ENCODE measurements around the gene FLNA.

The FLNA gene, protein sequence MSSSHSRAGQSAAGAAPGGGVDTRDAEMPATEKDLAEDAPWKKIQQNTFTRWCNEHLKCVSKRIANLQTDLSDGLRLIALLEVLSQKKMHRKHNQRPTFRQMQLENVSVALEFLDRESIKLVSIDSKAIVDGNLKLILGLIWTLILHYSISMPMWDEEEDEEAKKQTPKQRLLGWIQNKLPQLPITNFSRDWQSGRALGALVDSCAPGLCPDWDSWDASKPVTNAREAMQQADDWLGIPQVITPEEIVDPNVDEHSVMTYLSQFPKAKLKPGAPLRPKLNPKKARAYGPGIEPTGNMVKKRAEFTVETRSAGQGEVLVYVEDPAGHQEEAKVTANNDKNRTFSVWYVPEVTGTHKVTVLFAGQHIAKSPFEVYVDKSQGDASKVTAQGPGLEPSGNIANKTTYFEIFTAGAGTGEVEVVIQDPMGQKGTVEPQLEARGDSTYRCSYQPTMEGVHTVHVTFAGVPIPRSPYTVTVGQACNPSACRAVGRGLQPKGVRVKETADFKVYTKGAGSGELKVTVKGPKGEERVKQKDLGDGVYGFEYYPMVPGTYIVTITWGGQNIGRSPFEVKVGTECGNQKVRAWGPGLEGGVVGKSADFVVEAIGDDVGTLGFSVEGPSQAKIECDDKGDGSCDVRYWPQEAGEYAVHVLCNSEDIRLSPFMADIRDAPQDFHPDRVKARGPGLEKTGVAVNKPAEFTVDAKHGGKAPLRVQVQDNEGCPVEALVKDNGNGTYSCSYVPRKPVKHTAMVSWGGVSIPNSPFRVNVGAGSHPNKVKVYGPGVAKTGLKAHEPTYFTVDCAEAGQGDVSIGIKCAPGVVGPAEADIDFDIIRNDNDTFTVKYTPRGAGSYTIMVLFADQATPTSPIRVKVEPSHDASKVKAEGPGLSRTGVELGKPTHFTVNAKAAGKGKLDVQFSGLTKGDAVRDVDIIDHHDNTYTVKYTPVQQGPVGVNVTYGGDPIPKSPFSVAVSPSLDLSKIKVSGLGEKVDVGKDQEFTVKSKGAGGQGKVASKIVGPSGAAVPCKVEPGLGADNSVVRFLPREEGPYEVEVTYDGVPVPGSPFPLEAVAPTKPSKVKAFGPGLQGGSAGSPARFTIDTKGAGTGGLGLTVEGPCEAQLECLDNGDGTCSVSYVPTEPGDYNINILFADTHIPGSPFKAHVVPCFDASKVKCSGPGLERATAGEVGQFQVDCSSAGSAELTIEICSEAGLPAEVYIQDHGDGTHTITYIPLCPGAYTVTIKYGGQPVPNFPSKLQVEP (N-terminal part only)

DNA sequence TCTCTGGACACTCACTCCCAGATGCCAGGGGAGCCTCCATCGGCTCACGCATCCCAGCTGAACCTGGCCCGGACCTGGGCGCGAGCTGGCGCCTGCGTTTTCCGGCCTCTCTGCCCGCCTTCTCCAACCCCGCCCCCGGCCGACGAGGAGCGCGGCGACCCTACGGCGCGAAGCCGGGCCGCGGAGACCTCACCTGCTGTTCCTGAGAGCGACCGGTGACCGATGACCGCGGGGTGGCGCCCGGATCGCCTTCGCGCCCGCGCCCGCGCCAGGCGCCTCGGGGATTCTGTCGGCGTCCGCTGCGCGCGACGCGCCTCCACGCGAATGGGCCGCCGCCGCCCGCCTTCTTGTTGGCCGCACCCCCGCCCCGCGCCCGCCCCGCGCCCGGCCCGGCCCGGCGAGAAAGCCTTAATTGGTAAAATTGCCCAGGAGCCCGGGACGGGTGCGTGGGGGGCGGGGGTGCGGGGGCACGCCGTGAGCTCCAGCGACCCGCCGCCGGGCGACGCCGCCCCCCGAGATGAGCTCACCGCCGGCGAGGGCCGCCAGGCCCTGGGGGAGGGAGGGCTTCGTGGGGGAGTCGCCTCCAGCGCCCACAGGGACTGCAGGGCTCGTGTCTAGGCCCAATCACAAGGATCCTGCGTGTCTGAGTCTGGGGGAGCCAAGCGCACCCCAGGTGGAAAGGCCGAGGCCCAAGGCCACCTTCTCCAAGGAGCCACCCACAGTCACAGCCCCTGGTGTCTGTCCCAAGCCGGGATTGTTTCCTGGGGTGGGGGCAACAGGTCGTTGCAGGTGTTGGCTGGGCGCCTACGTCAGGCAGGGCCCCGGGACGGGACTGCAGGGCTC, at the start of gene FLNA:
TSS of gene FLNA (minus strand) at position 322 of the 843 bp plus-strand sequence. CDS start 3,389 bp downstream, outside the sequence.
- Histone ChIP-seq H3K4me1 (ENCODE audit: control insufficient read depth, insufficient read depth, low read length) (peaks cover 13% of the 10 kb centered on the region), H3K9me3 (ENCODE audit: control insufficient read depth, low read length) (no peaks in the 10 kb centered on the region), H3K9ac (ENCODE audit: low read length) (peak within 1 kb of the TSS; percentile 71), H3K4me3 (ENCODE audit: low read length) (peak within 1 kb of the TSS; percentile 73), H3K36me3 (ENCODE audit: control insufficient read depth, insufficient read depth, low read length, severe bottlenecking) (no peaks in the 10 kb centered on the region), H3K27me3 (replicated peaks; ENCODE audit: control insufficient read depth, insufficient read depth, low read length) (no peaks in the 10 kb centered on the region)
- DNase-seq (ENCODE audit: low read depth): peak; percentile 59

DNA sequence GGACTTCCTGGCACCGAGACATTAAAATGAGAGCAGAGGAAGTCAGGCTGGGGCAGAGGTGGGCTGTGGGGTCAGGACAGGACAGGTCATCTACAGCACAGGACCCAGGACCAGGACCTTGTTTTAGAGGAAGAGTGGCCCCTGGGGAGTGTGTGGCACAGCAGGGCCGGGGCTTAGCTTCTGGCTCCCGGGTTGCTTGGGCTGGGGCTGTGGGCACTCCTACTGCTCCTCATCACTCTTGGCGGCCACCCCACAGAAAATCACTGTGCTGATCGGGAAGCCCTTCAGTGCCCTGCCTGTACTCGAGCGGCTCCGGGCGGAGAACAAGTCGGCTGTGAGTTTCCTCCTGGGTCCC, 45.9 kb upstream of the FLNA start:
- H3K36me3 ChIP-seq (ENCODE audit: control insufficient read depth, insufficient read depth, low read length, severe bottlenecking): peaks cover 2% of the 10 kb centered on the region
- H3K9ac ChIP-seq (ENCODE audit: low read length): no peak overlapping the region
- H3K4me1 ChIP-seq (ENCODE audit: control insufficient read depth, insufficient read depth, low read length): no peaks in the 10 kb centered on the region
- no peaks in the 10 kb centered on the region for H3K9me3 ChIP-seq (ENCODE audit: control insufficient read depth, low read length)
- DNase-seq (ENCODE audit: low read depth): no peak
- peaks cover 4% of the 10 kb centered on the region for H3K27me3 ChIP-seq (replicated peaks; ENCODE audit: control insufficient read depth, insufficient read depth, low read length)
- no peak overlapping the region for H3K4me3 ChIP-seq (ENCODE audit: low read length)

DNA sequence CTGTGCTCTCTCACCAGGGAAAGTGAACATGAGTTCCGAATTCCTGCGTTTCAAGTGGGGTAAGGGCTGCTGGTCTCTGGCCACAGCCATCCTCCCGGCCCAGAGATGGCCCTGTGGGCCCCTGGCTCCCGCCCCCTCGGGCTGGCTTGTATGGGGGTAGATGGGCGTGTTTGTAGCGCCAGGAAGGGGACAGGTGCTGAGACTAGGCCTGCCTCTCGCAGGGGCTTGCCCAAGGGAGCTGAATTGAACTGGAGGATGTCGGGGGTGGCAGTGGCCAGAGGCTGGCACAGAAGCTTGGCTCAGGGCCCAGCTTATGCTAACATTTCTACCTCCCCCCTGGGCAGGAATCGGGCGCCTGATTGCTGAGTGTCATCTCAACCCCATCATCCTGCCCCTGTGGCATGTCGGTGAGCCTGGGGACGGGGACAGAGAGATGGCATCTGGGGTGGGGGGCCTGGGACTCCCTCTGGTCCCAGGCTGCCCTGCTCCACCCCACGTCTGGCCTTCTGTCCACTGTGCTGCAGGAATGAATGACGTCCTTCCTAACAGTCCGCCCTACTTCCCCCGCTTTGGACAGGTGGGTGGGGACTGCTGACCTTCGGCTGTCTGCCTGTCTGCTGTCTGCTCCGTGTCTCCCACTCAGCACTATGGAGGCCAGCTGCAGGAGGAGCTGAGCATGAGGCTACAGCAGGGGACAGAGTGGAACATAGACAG, 45.4 kb upstream of the FLNA start:
- H3K36me3 ChIP-seq (ENCODE audit: control insufficient read depth, insufficient read depth, low read length, severe bottlenecking): peaks cover 2% of the 10 kb centered on the region

DNA sequence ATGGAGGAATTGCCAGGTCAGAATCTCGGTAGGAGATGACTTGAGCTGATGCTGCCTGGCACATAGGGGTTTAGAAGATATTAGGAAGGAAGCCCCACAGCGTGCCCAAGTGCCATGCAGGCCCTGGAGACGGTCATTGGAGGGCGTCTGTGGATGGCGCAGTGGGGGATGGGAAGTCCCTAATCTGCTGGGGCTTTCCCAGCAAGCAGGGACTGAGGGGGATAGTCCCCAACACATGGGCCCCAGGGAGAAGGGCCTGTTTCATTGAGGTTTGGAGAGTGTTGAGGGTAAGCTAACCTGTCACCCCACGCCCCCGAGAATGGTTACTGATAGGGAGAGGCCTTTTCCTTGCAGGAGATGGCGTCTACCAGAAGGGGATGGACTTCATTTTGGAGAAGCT, 44.8 kb upstream of the FLNA start:
- Histone ChIP-seq H3K27me3 (replicated peaks; ENCODE audit: control insufficient read depth, insufficient read depth, low read length) (peaks cover 4% of the 10 kb centered on the region), H3K4me1 (ENCODE audit: control insufficient read depth, insufficient read depth, low read length) (no peaks in the 10 kb centered on the region), H3K9ac (ENCODE audit: low read length) (no peak overlapping the region), H3K36me3 (ENCODE audit: control insufficient read depth, insufficient read depth, low read length, severe bottlenecking) (peaks cover 2% of the 10 kb centered on the region), H3K9me3 (ENCODE audit: control insufficient read depth, low read length) (no peaks in the 10 kb centered on the region), H3K4me3 (ENCODE audit: low read length) (no peak overlapping the region)
- no peak for DNase-seq (ENCODE audit: low read depth)

More for the DNA sequence above, 45.4 kb upstream of the FLNA start:
- DNase-seq (ENCODE audit: low read depth): no peak
- peaks cover 4% of the 10 kb centered on the region for H3K27me3 ChIP-seq (replicated peaks; ENCODE audit: control insufficient read depth, insufficient read depth, low read length)
- H3K4me3 ChIP-seq (ENCODE audit: low read length): no peak overlapping the region
- no peaks in the 10 kb centered on the region for H3K9me3 ChIP-seq (ENCODE audit: control insufficient read depth, low read length)
- no peaks in the 10 kb centered on the region for H3K4me1 ChIP-seq (ENCODE audit: control insufficient read depth, insufficient read depth, low read length)
- no peak overlapping the region for H3K9ac ChIP-seq (ENCODE audit: low read length)

DNA sequence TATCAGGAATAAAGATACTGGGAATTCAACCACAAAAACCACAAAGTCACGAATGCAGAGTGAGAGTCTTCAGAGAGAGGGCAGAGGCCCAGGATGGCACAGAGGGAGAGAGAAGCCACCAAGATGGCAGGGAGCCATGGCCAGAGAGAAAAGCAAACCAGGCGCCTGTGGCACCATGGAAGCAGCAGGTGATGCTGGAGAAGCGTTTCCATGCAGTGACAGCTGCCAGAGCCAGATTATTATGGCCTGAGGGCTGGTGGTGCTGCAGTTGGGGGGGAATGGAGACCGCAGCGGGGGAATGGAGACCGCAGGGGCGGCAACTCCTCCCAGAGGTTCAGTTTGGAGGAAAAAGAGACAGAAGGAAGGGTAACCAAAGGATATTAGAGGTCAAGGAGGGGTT, 42.7 kb upstream of the FLNA start:
- Histone ChIP-seq H3K4me1 (ENCODE audit: control insufficient read depth, insufficient read depth, low read length) (peaks cover 5% of the 10 kb centered on the region), H3K4me3 (ENCODE audit: low read length) (no peak overlapping the region), H3K27me3 (replicated peaks; ENCODE audit: control insufficient read depth, insufficient read depth, low read length) (peaks cover 4% of the 10 kb centered on the region), H3K9me3 (ENCODE audit: control insufficient read depth, low read length) (no peaks in the 10 kb centered on the region), H3K9ac (ENCODE audit: low read length) (no peak overlapping the region), H3K36me3 (ENCODE audit: control insufficient read depth, insufficient read depth, low read length, severe bottlenecking) (peaks cover 2% of the 10 kb centered on the region)
- no peak for DNase-seq (ENCODE audit: low read depth)

DNA sequence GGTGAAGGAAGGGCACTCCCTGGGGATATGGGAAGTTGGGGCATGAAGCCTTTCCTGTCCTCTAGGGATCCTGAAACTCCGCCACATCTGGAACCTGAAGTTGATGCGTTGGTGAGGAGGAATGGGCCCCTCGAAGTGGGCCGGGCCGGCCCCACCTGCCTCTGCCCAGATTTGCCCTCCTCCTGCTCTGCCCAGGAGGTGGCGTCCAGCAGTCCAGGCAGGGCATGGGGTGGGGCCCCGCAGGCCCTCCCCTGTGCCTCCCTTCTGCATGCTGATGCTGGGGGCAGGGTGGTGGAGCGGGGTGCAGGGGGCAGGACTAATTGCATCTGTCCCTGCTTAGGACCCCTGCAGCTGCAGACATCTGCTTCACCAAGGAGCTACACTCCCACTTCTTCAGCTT, 38.7 kb upstream of the FLNA start:
- no peak for DNase-seq (ENCODE audit: low read depth)
- Histone ChIP-seq H3K9me3 (ENCODE audit: control insufficient read depth, low read length) (no peaks in the 10 kb centered on the region), H3K27me3 (replicated peaks; ENCODE audit: control insufficient read depth, insufficient read depth, low read length) (no peaks in the 10 kb centered on the region), H3K4me3 (ENCODE audit: low read length) (no peak overlapping the region), H3K36me3 (ENCODE audit: control insufficient read depth, insufficient read depth, low read length, severe bottlenecking) (no peaks in the 10 kb centered on the region), H3K4me1 (ENCODE audit: control insufficient read depth, insufficient read depth, low read length) (peaks cover 5% of the 10 kb centered on the region), H3K9ac (ENCODE audit: low read length) (no peak overlapping the region)

DNA sequence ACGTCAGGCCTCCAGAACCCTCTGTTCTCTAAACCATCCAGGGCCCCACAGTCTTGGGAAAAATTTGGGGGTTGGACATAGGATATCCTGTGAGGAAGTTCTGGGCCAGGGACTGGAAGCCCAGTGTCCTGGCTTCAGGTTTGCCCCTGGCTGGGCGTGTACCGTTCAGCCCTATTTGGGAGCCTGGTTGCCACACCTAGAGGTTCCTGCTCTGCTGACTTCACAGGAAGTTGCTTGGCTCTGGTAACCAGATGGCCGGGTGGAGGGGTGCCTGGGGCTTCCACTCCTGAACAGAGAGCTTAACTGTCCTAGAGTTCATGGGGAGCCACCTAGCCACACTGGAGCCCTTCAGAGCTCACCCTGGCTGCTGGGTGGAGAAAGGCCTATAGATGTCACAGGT, 38.0 kb upstream of the FLNA start:
- H3K36me3 ChIP-seq (ENCODE audit: control insufficient read depth, insufficient read depth, low read length, severe bottlenecking): no peaks in the 10 kb centered on the region
- no peaks in the 10 kb centered on the region for H3K9me3 ChIP-seq (ENCODE audit: control insufficient read depth, low read length)
- H3K4me3 ChIP-seq (ENCODE audit: low read length): peak overlapping the region; percentile 80
- peaks cover 5% of the 10 kb centered on the region for H3K4me1 ChIP-seq (ENCODE audit: control insufficient read depth, insufficient read depth, low read length)
- peak; percentile 15 for DNase-seq (ENCODE audit: low read depth)
- peak overlapping the region; percentile 88 for H3K9ac ChIP-seq (ENCODE audit: low read length)
- H3K27me3 ChIP-seq (replicated peaks; ENCODE audit: control insufficient read depth, insufficient read depth, low read length): no peaks in the 10 kb centered on the region

DNA sequence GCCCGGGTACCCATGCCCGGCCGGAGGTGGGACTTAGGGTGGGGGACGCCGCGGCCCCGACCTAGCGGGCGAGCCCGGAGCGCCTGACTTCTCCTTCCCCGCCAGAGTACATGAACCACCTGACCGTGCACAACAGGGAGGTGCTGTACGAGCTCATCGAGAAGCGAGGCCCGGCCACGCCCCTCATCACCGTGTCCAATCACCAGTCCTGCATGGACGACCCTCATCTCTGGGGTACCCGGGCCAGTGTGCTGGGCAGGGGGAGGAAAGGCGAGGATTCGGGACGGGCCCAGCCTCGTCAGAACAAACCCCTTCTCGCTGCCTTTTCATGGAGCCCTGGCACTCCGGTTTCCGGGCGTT, 37.5 kb upstream of the FLNA start:
- no peaks in the 10 kb centered on the region for H3K9me3 ChIP-seq (ENCODE audit: control insufficient read depth, low read length)
- peak overlapping the region; percentile 80 for H3K4me3 ChIP-seq (ENCODE audit: low read length)
- no peaks in the 10 kb centered on the region for H3K36me3 ChIP-seq (ENCODE audit: control insufficient read depth, insufficient read depth, low read length, severe bottlenecking)
- DNase-seq (ENCODE audit: low read depth): peak; percentile 54
- peaks cover 5% of the 10 kb centered on the region for H3K4me1 ChIP-seq (ENCODE audit: control insufficient read depth, insufficient read depth, low read length)
- H3K9ac ChIP-seq (ENCODE audit: low read length): peak overlapping the region; percentile 88
- H3K27me3 ChIP-seq (replicated peaks; ENCODE audit: control insufficient read depth, insufficient read depth, low read length): no peaks in the 10 kb centered on the region

DNA sequence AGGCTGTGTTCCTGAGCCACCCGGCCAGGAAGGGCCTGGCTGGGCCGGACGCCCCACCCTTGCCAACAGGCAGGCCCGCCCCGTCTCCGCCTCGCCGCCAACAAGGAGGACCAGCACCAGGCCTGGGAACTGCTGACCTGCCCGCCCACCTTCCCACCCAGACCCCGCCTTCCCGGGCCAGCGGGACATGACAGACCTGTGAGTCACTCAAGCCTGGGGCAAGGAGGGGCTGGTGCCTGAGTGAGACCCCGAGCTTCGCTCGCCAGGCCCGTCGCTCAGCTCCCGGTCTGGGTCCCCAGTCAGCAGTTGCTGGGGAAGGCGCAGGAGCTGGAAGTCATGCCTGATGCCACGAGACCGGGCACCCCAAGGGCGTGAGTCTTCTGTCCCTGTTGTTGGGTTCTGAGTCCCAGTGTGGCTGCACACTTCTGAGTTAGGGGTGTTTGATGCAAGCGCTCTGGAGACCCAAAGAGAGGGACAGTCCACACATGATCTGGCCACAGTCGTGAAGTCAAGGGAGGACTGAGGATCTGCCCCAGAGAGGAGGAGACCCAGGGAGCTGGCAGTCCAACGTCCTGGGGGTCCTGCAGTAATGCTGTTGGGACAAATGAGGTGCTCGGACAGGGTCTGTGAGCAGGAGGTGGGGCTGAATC, 34.9 kb upstream of the FLNA start, which contains the start of gene DNASE1L1:
TSS of gene DNASE1L1 (minus strand) at position 33 of the 650 bp plus-strand sequence. CDS start 3,686 bp downstream, outside the sequence.
- peak; percentile 84 for DNase-seq (ENCODE audit: low read depth)
- H3K9me3 ChIP-seq (ENCODE audit: control insufficient read depth, low read length): no peaks in the 10 kb centered on the region
- H3K27me3 ChIP-seq (replicated peaks; ENCODE audit: control insufficient read depth, insufficient read depth, low read length): no peaks in the 10 kb centered on the region
- peaks cover 5% of the 10 kb centered on the region for H3K4me1 ChIP-seq (ENCODE audit: control insufficient read depth, insufficient read depth, low read length)
- H3K4me3 ChIP-seq (ENCODE audit: low read length): peak within 1 kb of the TSS; percentile 39
- no peaks in the 10 kb centered on the region for H3K36me3 ChIP-seq (ENCODE audit: control insufficient read depth, insufficient read depth, low read length, severe bottlenecking)
- H3K9ac ChIP-seq (ENCODE audit: low read length): peak within 1 kb of the TSS; percentile 69
